IPS-18a (cell line): ENCODE data around the gene CACNA1H.

ENCODE experiments used
- H3K27ac ChIP-seq: one replicate; pipeline ENCODE4 v1.5.1; 2013; ENCODE audit warnings: low read length
- H3K27me3 ChIP-seq: one replicate; pipeline ENCODE4 v1.6.1; 2013; ENCODE audit warnings: mild to moderate bottlenecking, low read length; ENCODE audit not compliant: control insufficient read depth, insufficient read depth
- H3K36me3 ChIP-seq: one replicate; pipeline ENCODE4 v1.6.1; 2013; ENCODE audit warnings: low read depth, low read length; ENCODE audit not compliant: control insufficient read depth
- H3K4me1 ChIP-seq: one replicate; pipeline ENCODE4 v1.6.1; 2013; ENCODE audit warnings: low read depth, low read length; ENCODE audit not compliant: control insufficient read depth
- H3K4me3 ChIP-seq: one replicate; pipeline ENCODE4 v1.5.1; 2013; ENCODE audit warnings: low read length
- H3K9ac ChIP-seq: one replicate; pipeline ENCODE4 v1.6.1; 2013; ENCODE audit warnings: mild to moderate bottlenecking, low read length, moderate library complexity
- H3K9me3 ChIP-seq: one replicate; pipeline ENCODE4 v1.6.1; 2013; ENCODE audit warnings: low read depth, low read length; ENCODE audit not compliant: control insufficient read depth

CACNA1H gene

GRCh38 chr16:1173788-1174451 lies 21.0 kb downstream of the CACNA1H start:
- no peaks in the 10 kb centered on the region for H3K36me3 ChIP-seq
- H3K4me1 ChIP-seq = no peaks in the 10 kb centered on the region
- no peak overlapping the region for H3K9ac ChIP-seq
- H3K27ac ChIP-seq = no peak overlapping the region
- H3K27me3 ChIP-seq = no peaks in the 10 kb centered on the region
- H3K9me3 ChIP-seq = no peaks in the 10 kb centered on the region
- no peak overlapping the region for H3K4me3 ChIP-seq

DNA sequence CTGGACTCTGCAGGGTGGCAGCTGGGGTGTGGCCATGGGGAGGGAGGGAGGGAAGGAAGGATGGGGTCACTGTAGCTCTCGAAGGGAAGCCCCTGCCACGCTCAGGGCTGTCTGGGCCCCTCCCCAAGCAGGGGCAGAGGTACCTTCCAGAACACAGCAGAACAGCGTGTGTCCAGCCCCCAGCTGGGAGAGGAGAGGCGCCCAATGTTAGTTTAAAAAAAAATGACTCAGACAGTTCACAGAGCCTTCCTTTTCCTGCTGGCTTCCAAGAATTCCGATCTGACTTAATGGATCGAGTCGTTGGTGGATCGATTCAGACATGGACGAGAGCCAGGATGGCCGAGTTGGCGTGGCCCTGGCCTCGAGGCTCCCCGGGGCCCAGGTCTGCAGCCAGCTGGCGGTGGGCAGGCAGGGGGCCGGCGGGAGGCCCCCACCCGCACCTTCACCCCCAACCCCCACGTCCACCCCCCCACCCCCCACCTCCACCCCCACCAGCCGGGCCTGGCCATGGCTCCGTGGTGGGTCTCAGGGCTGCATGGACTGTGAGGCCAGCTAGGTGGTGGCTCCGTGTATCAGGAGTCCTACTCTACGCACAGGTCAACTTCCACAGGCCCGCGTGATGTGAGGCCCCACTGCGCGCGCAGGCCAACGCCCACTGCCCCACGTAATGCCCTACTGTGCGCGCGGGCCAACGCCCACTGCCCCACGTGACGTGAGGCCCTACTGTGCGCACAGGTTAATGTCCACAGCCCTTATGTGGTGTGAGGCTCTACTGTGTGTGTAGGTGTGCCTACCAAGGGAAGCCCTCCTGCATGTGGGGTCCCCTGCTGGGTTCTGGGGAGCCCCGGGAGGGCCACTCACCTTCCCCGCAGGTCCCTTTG lies 21.8 kb downstream of the CACNA1H start:
- Histone ChIP-seq H3K4me1 (no peaks in the 10 kb centered on the region), H3K9ac (no peak overlapping the region), H3K27ac (no peak overlapping the region)

GRCh38 chr16:1175566-1176279 lies 22.8 kb downstream of the CACNA1H start:
- H3K36me3 ChIP-seq = no peaks in the 10 kb centered on the region
- H3K4me1 ChIP-seq = no peaks in the 10 kb centered on the region
- H3K9me3 ChIP-seq = no peaks in the 10 kb centered on the region
- H3K9ac ChIP-seq = no peak overlapping the region
- H3K4me3 ChIP-seq = no peak overlapping the region
- H3K27ac ChIP-seq = no peak overlapping the region
- no peaks in the 10 kb centered on the region for H3K27me3 ChIP-seq

More for the DNA sequence above, 21.8 kb downstream of the CACNA1H start:
- Histone ChIP-seq H3K9me3 (no peaks in the 10 kb centered on the region), H3K4me3 (no peak overlapping the region), H3K27me3 (no peaks in the 10 kb centered on the region), H3K36me3 (no peaks in the 10 kb centered on the region)

GRCh38 chr16:1176280-1176897 lies 23.5 kb downstream of the CACNA1H start:
- Histone ChIP-seq H3K9me3 (no peaks in the 10 kb centered on the region), H3K4me1 (no peaks in the 10 kb centered on the region), H3K27me3 (no peaks in the 10 kb centered on the region), H3K36me3 (no peaks in the 10 kb centered on the region), H3K4me3 (no peak overlapping the region), H3K9ac (no peak overlapping the region), H3K27ac (no peak overlapping the region)

- no peak overlapping the region for H3K4me3 ChIP-seq
- H3K27ac ChIP-seq = no peak overlapping the region
- H3K9me3 ChIP-seq = no peaks in the 10 kb centered on the region
- no peak overlapping the region for H3K9ac ChIP-seq
- H3K27me3 ChIP-seq = no peaks in the 10 kb centered on the region
- H3K36me3 ChIP-seq = no peaks in the 10 kb centered on the region
- no peaks in the 10 kb centered on the region for H3K4me1 ChIP-seq
These were observed 24.1 kb downstream of the CACNA1H start for GRCh38 chr16:1177053-1177452.

GRCh38 chr16:1177750-1178149 lies 24.8 kb downstream of the CACNA1H start:
- no peak overlapping the region for H3K4me3 ChIP-seq
- H3K9ac ChIP-seq = no peak overlapping the region
- no peaks in the 10 kb centered on the region for H3K36me3 ChIP-seq
- no peaks in the 10 kb centered on the region for H3K4me1 ChIP-seq
- no peaks in the 10 kb centered on the region for H3K9me3 ChIP-seq
- no peak overlapping the region for H3K27ac ChIP-seq
- H3K27me3 ChIP-seq = no peaks in the 10 kb centered on the region

DNA sequence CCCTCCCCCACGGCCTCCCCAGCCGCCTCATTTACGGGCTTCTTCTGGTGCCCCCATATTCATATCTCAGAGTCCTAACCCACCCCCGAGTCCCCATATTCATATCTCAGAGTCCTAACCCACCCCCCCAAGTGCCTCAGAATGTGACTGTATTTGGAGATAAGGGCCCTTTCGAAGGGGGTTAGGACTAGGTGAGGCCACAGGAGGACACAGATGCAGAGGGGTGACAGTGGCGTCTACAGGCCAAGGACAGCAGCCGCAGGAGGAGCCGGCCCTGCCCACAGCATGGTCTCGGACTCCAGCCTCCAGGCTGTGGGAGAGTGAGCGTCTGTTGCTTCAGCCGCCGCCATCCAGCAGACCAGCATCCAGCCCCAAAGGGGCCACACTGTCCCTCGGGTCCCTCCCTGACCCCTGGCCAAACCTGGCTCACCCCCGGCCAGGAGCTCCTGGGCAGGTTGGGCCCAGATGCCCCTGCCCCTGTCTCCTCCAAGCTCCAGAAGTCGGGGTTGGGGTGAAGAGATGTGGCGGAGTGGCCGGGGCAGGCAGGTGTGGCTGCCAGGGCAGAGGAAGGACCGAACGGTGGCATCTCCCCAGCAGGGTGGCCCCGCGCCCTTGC lies 25.5 kb downstream of the CACNA1H start:
- no peaks in the 10 kb centered on the region for H3K9me3 ChIP-seq
- no peak overlapping the region for H3K27ac ChIP-seq
- H3K27me3 ChIP-seq = no peaks in the 10 kb centered on the region
- H3K4me1 ChIP-seq = no peaks in the 10 kb centered on the region
- no peak overlapping the region for H3K4me3 ChIP-seq
- H3K9ac ChIP-seq = no peak overlapping the region
- no peaks in the 10 kb centered on the region for H3K36me3 ChIP-seq

DNA sequence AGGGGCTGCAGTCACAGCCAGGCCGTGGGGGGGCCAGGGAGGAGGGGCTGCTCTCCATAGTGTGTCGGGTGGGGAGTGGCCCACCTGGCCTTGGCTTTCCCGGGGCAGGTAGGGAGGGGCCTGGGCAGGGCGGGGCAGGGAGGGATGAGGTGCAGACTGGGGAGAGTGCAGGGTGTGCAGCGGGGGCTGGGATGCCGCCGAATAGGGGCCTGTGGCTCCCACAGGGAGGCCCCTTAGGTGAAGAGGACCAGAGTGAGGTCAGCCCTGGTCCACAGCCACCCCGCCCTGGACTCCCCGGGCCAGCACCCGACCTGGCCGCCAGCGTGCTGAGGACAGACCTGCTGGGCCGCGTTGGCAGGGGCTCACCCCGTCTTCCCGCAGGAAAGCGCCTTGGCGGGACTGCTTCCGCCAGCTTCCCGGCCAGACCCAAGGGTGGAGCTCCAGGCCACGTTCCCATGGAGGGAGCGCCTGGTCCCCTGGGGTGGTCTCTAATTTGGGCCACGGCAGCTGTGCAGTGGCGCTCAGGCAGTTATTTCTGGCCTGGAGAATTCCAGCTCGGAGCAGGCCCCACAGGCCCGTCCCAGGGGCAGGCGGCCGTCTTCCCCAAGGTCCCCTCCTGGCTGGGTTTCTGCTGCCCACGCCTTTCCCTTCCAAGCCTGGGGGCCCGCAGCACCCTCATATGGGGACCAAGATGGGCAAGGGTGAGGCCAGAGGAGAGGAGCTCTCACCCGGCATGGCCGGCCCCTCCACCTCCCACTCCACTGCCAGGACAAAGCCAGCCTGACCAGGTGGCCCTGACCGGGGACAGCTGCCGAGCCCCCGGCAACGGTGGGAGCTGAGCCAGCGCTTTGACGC lies 27.9 kb downstream of the CACNA1H start:
- H3K36me3 ChIP-seq = no peaks in the 10 kb centered on the region
- H3K27ac ChIP-seq = no peak overlapping the region
- no peak overlapping the region for H3K9ac ChIP-seq
- H3K9me3 ChIP-seq = no peaks in the 10 kb centered on the region
- no peaks in the 10 kb centered on the region for H3K4me1 ChIP-seq
- no peak overlapping the region for H3K4me3 ChIP-seq
- no peaks in the 10 kb centered on the region for H3K27me3 ChIP-seq

DNA sequence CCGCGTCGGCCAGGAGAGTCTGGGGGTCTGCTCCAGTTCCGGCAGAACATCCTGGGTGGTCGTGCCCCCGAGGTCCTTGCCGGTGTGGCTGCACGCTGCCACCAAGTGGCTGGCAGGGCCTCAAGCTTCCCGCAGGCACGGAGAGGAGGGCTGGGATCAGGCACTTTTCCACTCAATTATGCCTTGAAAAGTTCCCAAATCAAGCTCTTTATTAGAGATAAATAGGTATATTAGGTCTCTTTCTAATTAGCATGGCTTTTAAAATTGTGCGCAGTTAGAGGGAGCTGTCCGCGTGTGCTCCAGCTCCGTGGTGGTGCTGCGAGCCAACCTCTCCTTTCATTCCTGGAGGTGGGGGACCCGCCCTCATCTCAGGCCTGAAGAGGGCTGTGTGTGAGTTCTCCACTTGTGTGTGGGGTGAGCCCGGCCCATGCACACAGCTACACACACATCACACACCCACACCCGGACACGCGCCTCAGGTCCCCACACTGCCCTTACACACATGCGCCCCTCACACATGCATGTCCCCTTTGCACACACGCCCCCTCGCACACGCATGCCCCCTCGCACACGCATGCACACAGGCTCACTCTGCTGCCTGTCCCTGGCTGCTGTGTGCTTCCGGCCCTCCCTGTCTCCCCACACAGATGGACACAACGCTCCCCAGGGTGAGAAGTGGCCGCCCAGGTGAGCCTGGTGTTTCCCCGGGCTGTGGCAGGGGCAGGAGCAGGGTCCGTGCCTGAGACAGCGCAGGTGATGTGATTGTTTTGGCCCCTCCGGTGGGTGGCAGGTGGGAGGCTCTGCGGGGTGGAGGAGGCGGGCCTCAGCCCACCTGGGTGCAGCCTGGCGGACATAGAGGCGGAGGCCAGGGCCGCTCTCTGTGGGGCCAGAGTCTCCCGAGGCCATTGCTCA lies 28.8 kb downstream of the CACNA1H start:
- no peaks in the 10 kb centered on the region for H3K36me3 ChIP-seq
- H3K9me3 ChIP-seq = no peaks in the 10 kb centered on the region
- no peaks in the 10 kb centered on the region for H3K27me3 ChIP-seq
- H3K4me1 ChIP-seq = no peaks in the 10 kb centered on the region
- H3K9ac ChIP-seq = no peak overlapping the region
- no peak overlapping the region for H3K4me3 ChIP-seq
- no peak overlapping the region for H3K27ac ChIP-seq

GRCh38 chr16:1182316-1182671 lies 29.4 kb downstream of the CACNA1H start:
- Histone ChIP-seq H3K27me3 (no peaks in the 10 kb centered on the region), H3K4me1 (no peaks in the 10 kb centered on the region)

More at GRCh38 chr16:1182316-1182671, 29.4 kb downstream of the CACNA1H start:
- Histone ChIP-seq H3K9ac (no peak overlapping the region), H3K27ac (no peak overlapping the region), H3K36me3 (no peaks in the 10 kb centered on the region), H3K9me3 (no peaks in the 10 kb centered on the region), H3K4me3 (no peak overlapping the region)
